GM03348 (cell line): Measurements from ENCODE around the gene AFDN.

Experiments used
- DNase-seq: peaks from one replicate; pipeline ENCODE4 v3.0.0; 2012; ENCODE audit warnings: low spot score

Gene AFDN

DNA sequence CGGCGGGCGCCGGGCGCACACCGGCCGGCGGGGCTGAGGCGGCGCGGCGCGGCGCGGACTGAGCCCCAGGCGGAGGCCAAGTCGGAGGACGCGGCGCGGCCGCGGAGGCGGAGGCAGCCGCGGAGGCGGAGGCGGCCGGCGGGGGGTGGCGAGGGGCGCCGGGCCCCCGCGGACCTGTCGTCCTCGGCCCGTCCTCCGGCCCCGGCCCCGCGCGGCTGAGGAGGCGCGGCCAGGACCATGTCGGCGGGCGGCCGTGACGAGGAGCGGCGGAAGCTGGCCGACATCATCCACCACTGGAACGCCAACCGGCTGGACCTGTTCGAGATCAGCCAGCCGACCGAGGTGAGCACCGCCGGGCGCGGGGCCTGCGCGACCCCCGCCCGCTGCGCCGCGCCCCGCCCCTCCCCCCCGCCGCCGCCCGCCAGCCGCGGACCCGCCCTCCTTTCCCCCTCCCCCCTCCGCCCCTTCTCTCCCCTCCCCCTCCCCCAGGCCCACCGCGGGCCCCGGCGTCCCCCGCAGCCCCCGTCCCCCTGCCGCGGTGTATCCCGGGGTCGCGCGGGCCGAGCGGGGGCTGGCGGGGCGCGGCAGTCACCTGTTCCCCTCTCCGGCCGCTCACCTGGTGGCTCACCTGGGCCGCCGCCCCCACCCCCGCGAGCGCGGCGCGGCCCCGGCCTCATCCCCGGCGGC is at the start of gene AFDN:
Gene AFDN, plus strand, starts transcription at position 16 of the 687 bp plus-strand sequence. Its CDS starts 222 bp downstream, at position 238.
- no peak for DNase-seq

DNA sequence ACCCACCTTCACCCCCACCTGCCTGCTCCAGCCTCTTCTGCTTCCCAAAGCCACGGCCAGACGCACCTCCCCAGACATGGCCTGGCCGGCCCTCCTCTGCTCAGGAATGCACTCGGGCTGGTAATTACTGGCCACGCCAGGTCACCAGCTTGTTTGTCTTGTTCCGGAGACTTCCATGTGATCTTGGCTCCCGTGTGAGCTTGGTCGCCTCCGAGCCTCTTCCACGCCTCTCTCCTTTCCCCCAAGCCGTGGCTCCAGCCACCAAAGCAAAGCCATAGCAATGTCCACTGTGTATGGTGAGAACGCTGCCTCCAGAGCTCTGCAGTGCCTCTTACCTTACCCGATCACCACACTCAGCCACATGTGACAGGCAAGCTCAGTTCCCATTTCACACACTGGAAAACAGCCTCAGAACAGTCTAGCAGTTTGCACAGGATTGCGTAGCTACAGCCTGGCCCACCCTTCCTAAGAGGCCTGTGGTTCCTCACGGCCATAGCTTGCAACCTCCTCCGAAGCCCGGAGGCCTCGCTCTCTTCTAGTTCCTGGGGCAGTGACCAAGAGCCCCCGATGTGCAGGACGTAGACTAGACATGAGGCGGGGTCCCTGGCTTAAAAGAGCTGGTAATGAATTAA is 48.1 kb upstream of the AFDN start:
- DNase-seq = no peak

GRCh38 chr6:167779129-167779992 is 47.4 kb upstream of the AFDN start:
- DNase-seq = no peak

DNA sequence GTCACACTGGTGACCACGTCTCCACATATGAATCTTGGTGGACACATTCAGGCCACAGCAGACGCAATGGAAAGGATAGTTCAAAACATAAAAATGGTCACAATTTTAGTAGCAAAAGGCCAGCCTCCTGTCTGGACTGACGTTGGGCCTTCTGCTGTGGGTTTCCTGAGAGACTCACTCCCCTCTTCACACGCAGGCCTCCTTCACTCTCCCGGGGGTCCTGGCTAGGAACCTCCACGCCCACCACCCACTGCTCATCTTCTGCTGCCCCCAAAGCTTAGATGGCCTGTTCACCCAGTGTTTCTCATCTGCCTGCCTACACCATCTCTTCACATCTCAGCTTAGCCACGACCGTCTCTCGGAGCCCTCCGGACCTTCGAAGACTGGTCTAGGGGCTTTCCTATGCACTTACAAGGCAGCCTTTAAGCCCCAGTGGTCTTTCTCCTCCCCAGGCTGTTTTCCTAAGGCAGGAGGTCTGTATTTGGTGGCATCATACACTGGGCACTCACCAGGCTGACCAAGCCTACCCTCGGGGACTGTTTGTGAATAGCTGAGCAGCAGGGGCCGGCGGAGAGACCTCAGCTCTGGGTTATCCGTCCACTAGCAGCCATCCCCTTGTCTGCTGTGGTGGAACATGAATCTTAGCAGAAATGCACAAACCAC is 46.6 kb upstream of the AFDN start:
- no peak for DNase-seq

- DNase-seq = no peak
Observed at GRCh38 chr6:167781066-167781767, 45.5 kb upstream of the AFDN start.

- DNase-seq = no peak
Observed at GRCh38 chr6:167781868-167782267, 44.8 kb upstream of the AFDN start.

- no peak for DNase-seq
Observed at GRCh38 chr6:167782698-167783517, 43.8 kb upstream of the AFDN start.

DNA sequence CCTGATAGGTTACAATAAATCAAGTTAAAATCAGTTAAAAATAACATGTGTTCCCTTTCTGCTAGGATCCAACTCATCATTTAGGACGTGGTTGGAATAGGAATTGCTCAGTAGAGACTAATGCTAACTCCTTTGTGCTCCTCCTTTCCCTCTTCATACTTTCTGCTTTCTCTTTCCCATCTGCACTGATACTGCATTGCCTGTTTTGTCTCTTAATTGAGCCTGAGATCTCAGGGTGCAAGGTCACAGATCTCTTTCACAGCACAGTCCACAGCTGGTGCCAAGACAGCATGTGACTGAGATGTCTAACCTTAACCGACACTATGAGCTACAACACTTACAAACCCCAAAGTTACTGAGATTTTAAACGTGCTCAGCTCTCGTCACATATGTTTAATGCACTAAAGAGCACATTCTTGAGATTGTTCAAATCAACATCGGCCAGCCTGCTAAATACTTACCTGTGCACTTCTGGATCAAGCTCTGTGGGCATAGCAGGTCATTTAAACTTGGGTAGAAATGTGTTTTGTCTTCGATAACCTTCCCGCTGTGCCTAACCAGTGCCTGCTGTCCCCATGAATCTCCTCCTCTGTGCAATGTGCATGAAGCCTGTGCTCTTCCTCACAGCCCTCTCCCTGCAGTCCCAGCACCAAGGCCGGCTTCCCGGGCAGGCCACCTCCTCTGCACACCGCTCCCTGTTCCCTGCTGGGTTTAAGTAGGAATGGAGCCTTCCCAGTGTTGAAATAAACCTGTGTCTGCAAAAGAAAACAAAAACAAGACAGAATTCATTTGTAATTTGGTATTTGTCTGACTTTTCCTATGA is 39.6 kb upstream of the AFDN start:
- no peak for DNase-seq

GRCh38 chr6:167787896-167788562 is 38.7 kb upstream of the AFDN start:
- DNase-seq = no peak

DNA sequence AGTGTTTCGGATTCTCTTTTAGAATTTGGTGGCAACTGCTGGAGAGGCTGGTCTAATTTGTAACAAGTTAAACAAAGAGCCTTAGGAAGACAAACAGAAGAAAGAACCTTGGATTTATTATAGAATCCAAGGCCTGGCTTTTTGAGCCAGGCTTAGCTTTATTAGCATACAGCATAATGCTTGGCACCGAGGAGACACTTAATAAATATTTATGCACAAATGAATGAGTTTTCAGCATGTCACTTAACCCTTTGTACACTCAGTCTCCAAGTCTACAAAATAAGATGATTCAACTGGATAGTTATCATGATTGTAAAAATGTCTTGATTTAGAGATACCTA is 38.2 kb upstream of the AFDN start:
- no peak for DNase-seq

DNA sequence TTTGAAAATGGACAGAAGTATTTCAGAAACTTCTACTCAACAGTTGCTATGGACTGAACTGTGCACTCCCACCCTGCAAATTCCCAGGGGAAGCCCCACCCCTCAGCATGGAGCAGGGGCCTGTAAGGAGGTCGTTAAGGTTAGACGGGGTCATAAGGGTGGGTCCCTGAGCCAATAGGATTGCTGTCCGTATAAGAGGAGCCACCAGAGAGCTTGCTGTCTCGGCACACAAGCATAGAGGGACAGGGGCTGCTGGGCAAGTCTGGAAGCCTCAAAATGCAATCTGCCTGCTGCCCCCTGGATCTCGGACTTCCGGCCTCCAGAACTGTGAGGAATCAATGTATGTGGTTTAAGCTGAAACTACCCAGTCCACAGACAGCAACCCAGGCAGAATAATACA is 37.4 kb upstream of the AFDN start:
- DNase-seq = no peak

- no peak for DNase-seq
Observed at GRCh38 chr6:167791091-167791779, 35.5 kb upstream of the AFDN start.

DNA sequence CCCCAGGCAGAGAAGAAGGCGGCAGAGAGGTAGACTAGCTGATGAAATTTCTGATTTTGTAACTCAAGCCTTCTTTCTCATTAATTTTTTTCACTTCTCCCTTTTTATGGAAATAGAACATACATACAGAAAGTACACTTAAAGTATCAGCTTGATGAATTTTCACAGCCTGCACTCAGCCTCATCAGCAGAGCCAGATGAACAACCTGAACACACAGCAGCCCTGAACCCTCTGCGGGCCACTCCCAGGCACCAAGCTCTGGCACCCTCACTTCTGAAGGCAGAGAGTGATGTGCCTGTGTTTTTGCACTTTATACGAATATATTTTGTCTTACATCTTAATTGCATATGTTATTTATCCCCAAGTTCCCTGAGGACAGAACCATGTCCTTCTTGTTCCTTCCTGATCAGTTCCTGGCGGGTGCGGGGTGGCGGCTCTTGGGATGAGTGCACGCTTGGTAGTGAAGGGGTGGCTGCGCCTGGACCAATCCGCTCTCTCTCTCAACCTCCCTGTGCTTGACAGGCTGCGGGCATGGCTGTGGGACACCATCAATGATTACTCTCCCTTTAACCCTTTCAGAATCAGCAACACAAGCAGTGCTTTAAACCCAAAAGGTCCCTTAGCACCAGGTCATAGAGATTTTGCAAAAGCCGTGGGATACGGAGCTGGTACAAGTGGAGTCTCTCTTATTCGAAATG is 34.8 kb upstream of the AFDN start:
- no peak for DNase-seq

GRCh38 chr6:167793421-167793820 is 33.3 kb upstream of the AFDN start:
- DNase-seq = no peak

GRCh38 chr6:167794161-167795157 is 32.3 kb upstream of the AFDN start:
- DNase-seq = no peak

DNA sequence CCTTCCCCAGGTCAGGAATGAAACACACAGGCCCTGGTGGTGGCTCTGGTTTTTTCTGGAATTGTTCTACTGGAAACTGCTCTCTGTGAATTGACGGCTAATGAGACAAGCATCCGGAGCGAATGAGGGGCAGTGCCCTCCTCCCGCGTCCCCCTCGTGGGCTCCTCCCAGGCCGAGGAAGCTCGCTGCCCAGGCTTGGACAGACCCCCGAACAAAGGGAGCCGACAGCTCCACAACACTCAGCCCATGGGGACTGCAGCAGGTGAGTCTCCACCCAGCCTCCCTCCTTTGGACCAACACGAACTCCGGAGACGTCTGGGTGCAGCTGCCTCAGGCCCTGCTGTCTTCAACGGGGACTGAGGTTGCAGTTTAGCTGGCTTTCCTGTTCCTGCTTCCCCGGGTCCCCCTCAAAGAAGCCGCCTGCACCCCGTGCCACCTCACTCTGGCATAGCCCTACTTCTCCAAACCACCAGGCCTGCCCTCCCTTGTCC is 31.3 kb upstream of the AFDN start:
- no peak for DNase-seq

DNA sequence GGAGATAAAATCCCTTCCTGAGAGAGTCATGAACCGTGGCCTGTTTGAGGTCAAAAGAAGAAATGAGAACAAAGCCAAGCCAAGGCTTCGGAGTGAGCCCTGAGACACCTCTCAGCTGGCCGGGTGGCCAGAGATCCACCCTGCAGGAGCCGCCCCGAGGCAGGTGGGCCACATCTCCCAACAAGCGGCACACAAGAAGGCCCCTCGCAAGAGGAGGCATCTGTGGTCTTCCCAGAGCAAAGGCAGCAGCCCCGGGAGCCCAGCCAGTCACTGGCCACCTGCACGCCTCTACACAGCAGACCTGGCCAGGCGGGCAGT is 30.9 kb upstream of the AFDN start:
- no peak for DNase-seq
